ENCODE results near the gene GTF3C1.

Gene GTF3C1

GRCh38 chr16:27549746-27550581 is at the start of gene GTF3C1, which contains the start of gene KATNIP:
GTF3C1 (minus strand) TSS chr16:27549913; CDS start chr16:27549890, 23 bp downstream.
KATNIP (plus strand) TSS chr16:27550144; CDS start chr16:27550171, 27 bp downstream.
- in situ Hi-C loops (cut with HindIII; ENCODE audit: low sequenced_read_pairs), result no loop called here
- no peak for TF ChIP-seq CTCF (IDR thresholded peaks at IDR 0.05; ENCODE audit: low read depth, low read length)
- peak within 1 kb of the TSS; percentile 92 for H3K4me3 ChIP-seq (ENCODE audit: low read depth, low read length)
- peak; percentile 99 for DNase-seq (ENCODE audit: low read depth, low spot score)

- in situ Hi-C loops (cut with HindIII; ENCODE audit: low sequenced_read_pairs), result no loop called here
- H3K4me3 ChIP-seq (ENCODE audit: low read depth, low read length), result no peak overlapping the region
- no peak for DNase-seq (ENCODE audit: low read depth, low spot score)
- no peak for TF ChIP-seq CTCF (IDR thresholded peaks at IDR 0.05; ENCODE audit: low read depth, low read length)
Measured at GRCh38 chr16:27598931-27599565, 49.3 kb upstream of the GTF3C1 start.

GRCh38 chr16:27598220-27598619 is 48.5 kb upstream of the GTF3C1 start:
- no peak overlapping the region for H3K4me3 ChIP-seq (ENCODE audit: low read depth, low read length)
- no peak for DNase-seq (ENCODE audit: low read depth, low spot score)
- in situ Hi-C loops (cut with HindIII; ENCODE audit: low sequenced_read_pairs), result no loop called here
- no peak for TF ChIP-seq CTCF (IDR thresholded peaks at IDR 0.05; ENCODE audit: low read depth, low read length)

GRCh38 chr16:27597361-27597760 is 47.6 kb upstream of the GTF3C1 start:
- in situ Hi-C loops (cut with HindIII; ENCODE audit: low sequenced_read_pairs), result no loop called here

GRCh38 chr16:27596411-27596810 is 46.7 kb upstream of the GTF3C1 start:
- in situ Hi-C loops (cut with HindIII; ENCODE audit: low sequenced_read_pairs), result no loop called here
- TF ChIP-seq CTCF (IDR thresholded peaks at IDR 0.05; ENCODE audit: low read depth, low read length), result no peak
- H3K4me3 ChIP-seq (ENCODE audit: low read depth, low read length), result no peak overlapping the region
- DNase-seq (ENCODE audit: low read depth, low spot score), result no peak

More at GRCh38 chr16:27597361-27597760, 47.6 kb upstream of the GTF3C1 start:
- DNase-seq (ENCODE audit: low read depth, low spot score), result no peak
- H3K4me3 ChIP-seq (ENCODE audit: low read depth, low read length), result no peak overlapping the region
- no peak for TF ChIP-seq CTCF (IDR thresholded peaks at IDR 0.05; ENCODE audit: low read depth, low read length)

- no peak for DNase-seq (ENCODE audit: low read depth, low spot score)
Measured at GRCh38 chr16:27595993-27596392, 46.3 kb upstream of the GTF3C1 start.

More at GRCh38 chr16:27595993-27596392, 46.3 kb upstream of the GTF3C1 start:
- no peak overlapping the region for H3K4me3 ChIP-seq (ENCODE audit: low read depth, low read length)
- TF ChIP-seq CTCF (IDR thresholded peaks at IDR 0.05; ENCODE audit: low read depth, low read length), result no peak
- in situ Hi-C loops (cut with HindIII; ENCODE audit: low sequenced_read_pairs), result no loop called here
